Right lung (tissue), 5 donors: Measurements from ENCODE around the gene RAD51B. TPM values are rescaled to one million over a fixed set of nuclear protein-coding genes. Genes with fewer than 3 reads are reported as not detected.
"Not testable (repeated sequence)": the region's sequence is repeated elsewhere in the genome, so short reads cannot be mapped to it uniquely, and the experiment has no call there.

Experiments used
- DNase-seq, 2 donors: peaks; one replicate each; pipeline ENCODE4 v3.0.0-alpha.2; 2013
- polyA plus RNA-seq, 5 donors: library from polyadenylated mRNA; unstranded; fragments of 120-200 nt; gene quantifications; one replicate each; pipeline versions ENCODE4 v1.2.1 to v1.2.3, GENCODE V29; 2013; ENCODE audit warnings: inconsistent platforms in 1 of 5, low replicate concordance in 1 of 5; ENCODE audit not compliant: insufficient read length in 5 of 5, insufficient read depth in 1 of 5

The RAD51B gene
- polyA plus RNA-seq, 5 donors = 8.1 to 15.5 (median 11.8) TPM

DNA sequence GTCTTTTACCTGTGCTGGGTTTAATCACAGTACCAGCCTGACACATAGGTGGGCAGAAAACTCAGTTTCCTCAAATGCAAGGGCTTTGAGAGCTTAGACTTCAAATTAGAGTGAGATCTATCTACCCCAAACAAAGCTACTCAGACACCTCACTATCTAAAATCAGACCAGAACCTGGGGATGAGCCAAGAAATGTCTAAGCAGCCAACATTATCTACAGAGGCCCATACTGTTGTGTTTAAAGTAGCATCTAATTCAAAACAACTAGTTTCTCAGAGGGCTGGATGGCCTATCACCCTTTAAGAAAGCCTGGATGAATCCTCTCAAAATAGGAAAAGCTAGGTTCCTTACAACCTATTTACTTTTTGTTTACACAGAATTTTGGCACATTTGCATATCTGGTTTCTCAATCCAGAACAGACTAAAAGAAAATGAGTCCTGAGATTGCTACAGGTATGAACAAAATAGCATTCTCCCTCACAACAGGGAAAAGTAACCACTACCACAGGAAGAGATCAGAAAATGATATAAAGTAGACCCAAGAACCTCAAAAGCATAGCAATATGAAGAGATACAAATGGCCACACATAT lies 830.9 kb downstream of the RAD51B start:
- DNase-seq = no peak

DNA sequence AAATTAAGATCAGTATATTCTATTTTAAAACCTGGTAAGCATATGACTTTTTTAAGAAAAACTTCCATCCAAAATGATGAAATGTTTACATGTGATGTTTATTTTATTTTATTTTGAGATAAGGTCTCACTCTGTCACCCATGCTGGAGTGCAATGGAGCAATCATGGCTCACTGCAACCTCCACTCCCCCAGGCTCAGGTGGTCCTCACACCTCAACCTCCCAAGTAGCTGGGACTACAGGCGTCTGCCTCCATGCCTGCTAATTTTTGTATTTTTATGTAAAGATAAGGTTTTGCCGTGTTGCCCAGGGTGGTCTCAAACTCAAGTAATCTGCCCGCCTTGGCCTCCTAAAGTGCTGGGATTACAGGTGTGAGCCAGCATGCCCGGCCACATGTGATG lies 831.5 kb downstream of the RAD51B start:
- no peak for DNase-seq

DNA sequence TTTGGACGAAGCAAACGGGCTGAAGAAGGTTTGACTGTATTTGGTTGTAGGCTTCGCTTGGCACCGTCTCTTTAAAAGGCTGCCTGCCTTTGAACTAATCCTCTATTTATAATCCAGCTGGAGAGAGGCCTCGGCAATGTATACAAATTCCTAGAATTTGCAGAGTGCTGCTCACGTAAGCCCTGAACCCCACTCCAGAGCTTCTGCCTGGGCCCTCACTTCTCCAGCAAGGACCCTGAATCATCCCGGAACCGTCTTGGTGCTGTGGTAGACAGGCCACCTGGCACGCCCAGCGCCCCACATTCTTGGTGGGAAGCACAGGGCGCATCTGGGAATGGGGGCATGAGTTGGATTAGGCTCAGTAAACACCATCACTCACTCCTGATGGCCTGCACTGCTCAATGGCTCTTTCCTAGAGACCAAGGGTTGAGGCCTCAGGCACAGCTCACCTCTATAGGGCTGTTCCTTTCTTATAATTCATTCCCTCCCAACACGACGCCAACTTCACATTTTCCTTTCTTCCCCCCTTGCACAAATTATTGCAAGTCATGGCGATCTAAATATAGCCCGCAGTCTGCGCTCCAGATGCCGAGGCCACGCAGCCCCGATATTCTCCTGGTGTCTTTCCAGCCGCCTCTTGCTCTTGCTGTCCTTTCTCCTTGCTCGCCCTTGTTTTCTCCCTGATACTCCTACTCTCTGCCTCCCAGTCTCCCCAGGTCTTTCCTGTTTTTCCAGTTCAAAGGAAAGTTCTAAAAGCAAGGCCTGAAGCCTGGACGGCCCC lies 832.3 kb downstream of the RAD51B start:
- DNase-seq = no peak

DNA sequence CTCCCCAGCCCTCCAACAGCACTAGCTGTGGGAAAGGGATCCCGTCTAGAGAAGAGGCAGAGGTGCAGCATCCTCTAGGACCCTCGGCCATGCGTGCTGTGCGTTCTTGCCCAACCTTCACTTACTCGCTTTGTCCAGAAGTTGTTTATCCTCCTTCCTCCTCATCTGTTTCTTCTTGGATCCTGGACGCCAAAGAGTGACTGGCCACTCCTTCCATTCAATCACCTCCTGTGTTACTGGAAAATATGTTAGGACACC lies 832.8 kb downstream of the RAD51B start:
- DNase-seq = no peak

DNA sequence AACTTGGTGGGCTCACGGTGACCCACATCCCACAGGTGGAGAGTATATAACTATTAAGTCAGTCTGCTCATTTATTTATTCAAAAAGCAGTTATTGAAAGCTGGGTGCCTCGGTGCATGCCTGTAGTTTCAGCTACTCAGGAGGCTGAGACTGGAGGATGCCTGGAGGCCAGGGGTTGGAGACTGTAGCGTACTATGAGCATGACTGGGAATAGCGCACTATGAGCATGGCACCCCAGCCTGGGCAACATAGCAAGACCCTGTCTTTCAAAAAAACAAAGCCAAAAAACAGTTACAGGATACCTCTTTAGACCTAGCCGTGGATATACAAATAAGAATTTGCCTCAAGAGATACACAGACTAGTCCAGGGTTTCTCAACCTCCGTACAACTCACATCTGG lies 833.5 kb downstream of the RAD51B start:
- no peak for DNase-seq

DNA sequence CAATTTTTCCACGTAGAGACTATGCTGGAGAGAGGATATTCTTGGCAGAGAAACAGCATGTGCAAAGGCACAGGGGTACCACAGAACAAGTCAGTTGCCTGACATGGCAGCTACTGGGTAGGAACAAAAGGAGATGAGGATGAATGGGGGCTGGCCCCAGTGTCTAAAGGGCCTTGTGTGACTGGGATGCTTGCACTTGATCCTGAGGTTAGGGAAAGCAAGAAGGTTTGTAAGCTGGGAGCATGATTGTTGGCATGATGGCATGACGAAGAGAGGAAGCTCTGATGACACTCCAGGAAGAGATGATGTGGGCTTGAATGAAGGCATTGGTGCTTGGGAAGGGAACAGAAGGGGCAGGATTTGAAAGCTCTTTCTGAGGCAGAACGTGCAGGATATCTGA lies 834.2 kb downstream of the RAD51B start:
- no peak for DNase-seq

DNA sequence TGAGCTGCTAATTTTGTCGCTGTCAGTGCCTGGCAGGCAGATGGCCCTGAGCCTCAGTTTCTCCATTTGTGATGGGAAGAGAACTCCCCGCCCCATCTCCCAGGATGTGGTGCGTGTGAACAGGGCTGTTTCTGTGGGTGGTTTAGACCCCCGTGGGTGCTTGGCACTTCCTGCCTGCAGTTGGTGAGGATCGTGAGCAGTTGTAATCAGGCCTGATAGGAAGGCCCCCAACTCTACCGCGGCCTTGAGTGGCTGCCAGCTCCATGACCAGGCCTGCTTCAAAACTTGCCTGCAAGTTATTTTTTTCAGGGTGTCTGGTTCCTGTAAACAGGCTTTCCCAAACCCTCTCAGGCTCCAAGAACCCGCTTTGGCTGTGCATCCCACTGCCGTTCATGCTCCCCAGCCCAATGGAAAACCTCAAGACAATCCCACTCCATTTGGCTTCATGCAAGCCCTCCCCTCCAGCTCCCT lies 834.9 kb downstream of the RAD51B start:
- no peak for DNase-seq

DNA sequence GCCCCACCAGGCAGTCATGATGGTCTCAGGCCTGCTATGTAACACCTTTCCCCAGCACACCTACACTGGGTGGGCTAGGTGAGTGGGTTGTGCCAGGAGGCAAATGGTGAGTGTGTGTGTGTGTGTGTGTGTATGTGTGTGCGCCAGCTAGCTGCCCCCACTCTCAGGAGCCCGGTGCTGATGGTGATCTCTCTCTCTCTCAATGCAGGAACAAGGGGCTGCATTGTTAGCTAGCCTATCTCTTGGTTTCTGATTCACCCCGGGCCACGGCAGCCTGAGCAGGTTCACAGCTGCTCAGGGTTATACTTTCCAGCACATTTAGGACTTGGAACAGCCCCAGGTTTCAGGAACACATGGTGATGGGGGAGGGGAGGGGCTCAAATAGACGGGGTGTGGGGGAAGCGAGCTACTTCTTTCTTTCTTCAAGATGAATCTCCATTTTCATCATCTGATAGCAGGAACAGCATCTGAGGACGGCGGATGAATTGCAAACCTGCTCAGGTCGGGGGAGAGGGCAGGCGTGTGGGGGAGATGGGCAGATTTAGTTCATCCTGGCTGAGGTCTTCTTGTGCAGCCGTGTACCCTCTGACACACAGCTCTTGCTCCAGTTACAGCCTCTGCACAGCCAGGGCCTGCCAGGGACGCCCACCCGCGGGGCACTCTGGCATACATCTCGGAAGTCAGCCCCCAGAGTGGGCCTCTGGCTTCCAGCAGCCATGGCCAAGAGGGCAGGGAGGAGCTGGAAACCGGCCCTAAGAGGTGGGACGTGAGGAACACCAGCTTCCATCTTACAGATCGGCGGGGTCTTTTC lies 835.6 kb downstream of the RAD51B start:
- DNase-seq = no peak

DNA sequence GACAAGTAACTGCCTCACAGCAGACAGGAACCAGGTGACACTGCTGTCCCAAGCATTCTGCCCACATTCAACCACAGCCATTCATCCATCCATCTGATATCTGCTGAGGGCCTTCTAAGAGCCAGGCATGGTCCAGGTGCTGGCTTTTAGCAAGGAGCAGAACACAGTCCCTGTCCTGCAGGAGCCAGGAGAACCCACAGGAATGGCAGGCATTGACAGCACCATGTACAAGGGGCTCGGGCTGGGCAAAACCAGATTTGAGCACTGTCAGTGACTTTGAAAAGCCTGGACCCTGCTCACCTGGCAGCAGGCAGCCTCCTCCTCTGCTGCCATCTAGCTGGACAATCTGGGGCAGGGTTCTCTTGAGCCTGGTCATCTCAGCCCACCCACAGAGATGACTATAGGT lies 836.3 kb downstream of the RAD51B start:
- DNase-seq = no peak

DNA sequence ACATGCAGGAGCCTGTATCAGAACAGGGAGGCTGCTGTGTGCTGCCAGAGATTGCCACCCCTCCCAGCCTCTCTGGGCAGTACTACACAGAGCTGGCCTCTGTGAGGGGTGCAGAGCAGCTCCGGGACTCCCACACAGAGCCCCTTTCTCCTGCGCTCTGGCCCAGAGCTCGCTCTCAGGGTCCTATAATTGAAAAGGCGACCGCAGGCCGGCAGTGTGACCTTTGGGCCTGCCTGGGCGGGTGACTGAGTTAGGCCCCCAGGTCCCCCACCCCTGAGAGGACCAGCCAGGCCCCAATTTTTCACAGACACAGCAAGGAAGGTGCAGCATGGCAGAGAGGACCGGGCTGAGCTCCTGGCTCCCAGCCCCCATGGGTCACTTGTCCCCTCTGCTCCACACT lies 836.9 kb downstream of the RAD51B start:
- no peak for DNase-seq

DNA sequence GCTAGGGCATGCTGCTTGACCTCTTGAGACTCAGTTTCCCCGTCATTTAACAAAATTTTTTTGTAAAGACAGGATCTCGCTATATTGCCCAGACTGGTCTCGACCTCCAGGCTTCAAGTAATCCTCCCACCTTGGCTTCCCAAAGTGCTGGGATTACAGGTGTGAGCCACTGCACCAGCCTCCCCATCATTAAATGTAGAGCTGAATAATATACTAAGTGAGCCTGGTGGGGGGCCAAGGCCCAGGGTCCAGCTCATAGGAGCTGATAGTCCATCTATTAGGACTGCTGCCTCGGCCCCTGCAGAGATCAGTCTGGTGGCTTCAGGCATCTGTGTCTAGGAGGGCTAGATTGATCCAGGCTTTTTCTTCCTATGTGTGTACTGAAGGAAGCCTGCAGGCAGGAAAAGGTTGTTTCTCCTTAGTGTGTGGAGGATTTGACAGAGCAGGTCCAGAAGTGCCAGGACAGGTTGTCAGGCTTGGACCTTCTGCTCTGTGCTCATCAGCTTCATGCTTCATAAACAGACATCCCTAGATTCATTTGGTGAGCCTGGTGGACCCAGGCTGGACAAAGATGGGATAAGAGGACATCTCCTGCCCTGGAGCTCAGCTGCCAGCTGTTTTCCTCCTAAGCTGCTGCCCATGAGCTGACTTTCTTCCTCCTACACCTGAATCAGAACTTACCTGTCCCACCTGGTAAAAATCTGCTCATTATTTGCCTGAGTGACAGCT lies 837.9 kb downstream of the RAD51B start:
- no peak for DNase-seq

DNA sequence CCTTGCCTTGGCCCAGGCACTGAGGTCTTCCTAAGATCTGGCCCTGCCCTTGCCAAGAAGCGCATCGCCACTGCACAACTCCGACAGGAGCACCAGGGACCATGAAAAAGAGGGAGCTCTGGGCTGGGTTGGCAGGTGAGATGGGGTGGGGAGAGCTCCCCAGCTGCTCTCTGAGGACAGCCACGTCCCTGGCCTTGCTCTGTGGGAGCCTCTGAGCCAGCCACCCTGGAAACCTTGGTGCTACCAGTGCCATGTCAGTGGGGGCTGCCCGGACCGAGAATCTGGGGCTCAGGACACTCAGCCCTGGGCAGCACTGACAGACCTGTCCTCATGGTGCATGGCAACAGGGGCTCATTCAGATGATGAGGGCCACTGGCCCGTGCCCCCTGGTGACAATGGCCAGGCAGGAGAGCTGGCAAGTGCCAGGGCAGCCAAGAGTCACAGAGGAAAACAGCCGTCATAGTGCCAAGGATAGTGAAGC lies 838.5 kb downstream of the RAD51B start:
- DNase-seq = no peak

DNA sequence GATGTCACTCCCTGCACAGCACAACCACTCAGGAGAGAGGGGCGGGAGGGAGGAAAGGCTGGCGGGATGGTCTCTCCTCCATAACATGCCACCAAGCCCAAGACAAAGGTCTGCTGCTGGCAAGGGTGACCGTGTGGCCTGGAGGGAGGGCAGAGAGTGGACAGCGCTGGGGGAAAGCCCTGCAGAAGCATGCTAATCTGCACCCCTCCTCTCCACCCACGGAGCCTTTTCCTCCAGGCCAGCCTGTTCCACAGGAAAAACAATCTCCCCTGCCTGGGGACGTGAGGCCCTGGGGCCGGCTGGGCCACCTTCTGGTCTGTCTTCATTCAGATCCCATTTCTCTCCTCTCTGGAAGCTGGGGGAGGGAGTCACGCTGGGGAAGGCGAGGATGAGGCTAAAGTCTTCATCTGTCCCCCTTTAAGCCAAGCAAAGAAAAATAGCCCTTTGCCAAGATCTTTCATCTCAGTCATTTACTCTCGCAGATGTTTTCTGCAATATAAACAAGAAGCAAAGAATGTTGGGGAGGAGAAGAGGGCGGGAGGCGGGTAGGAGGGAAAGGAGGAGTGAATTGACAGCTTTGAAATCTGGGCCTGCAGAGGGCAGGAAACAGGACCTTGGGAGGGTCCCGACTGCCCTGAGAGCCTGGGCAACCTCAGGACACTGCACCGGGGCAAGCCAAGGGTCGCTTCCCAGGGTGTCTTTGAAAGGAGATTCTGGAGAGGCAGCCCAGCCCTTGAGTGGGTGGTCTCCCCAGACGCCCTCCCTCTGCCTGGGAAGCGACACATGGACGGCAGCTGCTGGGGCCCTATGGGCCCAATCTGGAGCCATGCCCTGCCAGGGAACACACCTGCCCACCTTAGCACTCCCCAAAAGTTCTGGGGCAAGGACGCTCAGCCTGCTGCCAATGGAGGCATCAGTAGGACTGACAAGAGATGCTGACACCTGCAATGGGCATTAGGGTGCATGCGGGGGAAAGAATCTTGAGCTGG lies 839.7 kb downstream of the RAD51B start:
- DNase-seq = no peak

DNA sequence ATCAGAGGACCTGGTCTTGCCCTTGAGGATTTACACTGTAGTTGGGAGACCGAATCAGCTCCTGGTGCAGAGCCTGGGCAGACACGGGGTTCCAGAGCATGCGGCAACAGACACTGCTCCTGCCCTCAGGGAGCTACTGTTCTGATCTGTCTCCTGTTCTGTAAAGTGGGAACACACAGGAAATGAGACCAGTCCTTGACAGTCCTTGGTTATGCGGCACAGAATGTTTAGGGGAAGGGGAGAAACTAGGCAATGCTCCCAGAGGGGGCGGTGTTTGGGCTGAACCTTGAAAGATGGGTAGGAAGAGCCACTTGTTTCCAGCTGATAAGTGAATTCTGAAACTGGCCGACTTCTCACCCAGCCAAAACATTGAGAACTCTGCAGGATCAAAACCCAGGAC lies 840.9 kb downstream of the RAD51B start:
- DNase-seq = no peak

DNA sequence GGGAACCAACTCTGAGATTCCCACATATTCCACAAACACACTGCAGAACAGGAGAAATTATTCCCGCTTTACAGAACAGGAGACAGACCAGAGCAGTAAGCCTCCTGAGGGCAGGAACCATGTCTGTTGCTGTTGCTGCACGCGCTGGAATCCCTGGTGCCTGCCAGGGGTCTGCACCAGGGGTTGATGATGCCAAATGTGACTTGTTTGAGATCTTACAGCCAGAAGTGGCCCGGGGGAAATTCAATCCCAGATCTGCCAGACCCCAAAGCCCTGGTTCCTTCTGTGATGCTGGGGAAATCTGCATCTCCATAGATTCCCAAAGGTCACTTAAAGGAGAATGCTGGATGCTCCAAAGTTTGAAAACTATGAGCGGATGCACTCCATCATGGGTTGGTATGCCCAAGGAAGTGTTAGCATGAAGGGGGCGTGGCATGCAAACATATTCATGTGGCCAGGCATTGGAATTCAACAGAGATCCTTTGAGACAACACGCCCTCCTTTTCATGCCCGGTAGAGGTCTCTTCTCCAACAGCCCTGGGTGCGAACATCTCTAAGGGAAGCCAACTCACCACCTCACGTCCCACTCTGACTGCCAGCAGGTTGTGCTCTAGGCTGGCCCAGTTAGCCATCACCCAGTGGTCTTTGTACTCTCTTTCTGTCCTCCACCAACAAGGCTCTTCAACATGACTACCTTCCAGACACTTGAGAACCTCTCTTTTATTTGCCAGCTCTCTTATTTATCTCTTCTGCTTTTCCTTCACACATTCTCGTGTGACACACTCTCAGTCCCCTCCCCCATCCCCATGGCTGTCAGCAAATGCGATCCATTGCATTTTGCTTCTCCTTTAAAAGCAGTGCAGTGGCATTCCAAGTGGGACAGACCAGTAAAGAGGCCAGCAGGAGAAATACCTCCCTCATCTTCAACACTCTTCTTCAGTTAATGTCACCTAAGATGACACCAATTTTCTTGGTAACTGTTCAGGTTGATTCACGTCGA lies 841.9 kb downstream of the RAD51B start:
- DNase-seq = no peak

DNA sequence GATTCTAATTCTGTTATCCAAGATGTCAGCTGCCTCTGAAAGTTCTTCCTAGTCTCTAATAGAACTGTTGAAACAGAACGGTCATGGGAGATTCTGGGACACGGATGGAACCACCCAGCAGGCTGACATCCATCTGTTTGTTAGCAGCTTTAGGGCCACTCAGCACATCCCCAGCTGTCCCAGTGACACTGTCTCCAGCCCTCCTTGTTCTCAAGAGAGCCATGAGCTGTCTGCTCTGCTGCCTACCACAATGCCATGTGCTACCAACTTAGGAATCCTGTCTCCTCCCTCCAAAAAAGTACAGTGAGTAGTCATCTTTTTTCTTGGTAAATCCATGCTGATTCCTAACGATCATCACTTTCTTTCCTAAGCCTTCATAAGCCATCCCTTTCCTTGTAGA lies 842.8 kb downstream of the RAD51B start:
- DNase-seq = no peak

DNA sequence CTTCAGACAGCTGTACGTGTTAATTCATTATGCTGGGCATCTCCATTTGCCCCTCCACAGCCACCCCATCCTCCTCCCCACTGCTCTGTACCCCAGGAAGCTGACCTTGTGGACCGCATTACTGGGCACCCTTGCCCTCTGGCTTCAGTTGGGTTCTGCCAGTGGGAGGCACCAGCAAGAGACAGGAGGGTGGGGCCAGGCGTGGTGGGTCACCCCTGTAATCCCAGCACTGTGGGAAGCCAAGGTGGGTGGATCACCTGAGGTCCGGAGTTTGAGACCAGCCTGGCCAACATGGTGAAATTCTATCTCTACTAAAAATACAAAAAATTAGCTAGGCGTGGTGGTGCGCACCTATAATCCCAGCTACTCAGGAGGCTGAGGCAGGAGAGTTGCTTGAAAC lies 843.2 kb downstream of the RAD51B start:
- DNase-seq = not testable (repeated sequence)

DNA sequence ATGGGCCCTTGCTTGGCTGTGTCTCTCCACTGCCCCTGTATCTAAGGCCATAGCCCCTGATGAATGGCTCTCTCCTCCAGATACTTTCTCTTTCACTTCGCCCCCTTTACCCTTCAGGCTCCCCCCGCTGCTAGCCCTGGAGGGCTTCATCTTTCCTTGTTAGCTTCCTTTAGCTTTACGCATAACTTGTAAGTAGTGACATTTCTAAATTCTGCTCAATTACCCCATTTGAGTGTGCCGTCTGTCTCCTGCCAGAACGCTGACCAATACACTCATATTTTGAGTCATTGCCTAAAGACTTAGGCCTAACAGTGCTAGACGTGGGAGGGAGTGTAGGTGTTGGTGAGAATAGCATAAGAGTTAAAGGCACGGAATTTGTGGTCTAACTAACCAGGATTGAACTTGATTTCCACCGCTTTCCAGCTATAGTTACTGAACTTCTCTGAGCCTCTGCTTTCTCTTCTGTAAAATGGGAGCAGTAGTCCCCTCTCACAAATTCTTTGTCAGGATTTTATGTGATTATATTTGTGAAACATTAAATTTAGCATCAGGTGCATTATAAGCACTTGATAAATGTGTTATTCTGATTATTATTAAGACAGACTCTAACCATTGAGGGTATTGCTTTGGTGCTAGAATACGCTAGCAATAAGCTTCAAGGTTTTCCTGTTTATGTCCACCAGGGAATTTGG lies 844.0 kb downstream of the RAD51B start:
- no peak for DNase-seq

DNA sequence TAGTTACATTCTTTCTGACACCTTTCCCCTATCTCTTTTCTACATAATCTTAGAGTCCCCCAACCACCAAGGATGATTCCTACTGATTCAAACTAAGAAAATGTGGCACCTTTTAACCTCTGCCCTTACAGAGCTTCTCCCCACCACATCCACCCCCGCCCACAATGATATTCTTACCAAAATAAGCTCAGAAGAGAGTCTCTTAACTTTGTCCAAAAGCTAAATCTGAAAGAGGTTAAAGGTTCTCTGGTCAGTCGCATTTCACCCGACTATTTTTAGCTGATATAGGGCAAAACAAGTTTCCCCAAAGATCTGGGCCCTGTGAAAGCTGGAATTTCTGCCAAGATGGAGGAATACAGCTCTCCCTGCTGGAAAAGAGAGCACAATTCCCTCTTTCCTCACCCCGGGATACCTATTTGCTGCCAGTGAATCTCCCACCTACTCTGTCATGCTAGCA lies 844.7 kb downstream of the RAD51B start:
- DNase-seq = no peak
